Measurements from ENCODE around the gene CCDC92B. TPM values are rescaled to one million over a fixed set of nuclear protein-coding genes. Genes with fewer than 3 reads are reported as not detected.

The CCDC92B gene
- total RNA-seq, 4 donors from 2014 or later, result 0.15 to 0.57 (median 0.35) TPM; not detected in 1

DNA sequence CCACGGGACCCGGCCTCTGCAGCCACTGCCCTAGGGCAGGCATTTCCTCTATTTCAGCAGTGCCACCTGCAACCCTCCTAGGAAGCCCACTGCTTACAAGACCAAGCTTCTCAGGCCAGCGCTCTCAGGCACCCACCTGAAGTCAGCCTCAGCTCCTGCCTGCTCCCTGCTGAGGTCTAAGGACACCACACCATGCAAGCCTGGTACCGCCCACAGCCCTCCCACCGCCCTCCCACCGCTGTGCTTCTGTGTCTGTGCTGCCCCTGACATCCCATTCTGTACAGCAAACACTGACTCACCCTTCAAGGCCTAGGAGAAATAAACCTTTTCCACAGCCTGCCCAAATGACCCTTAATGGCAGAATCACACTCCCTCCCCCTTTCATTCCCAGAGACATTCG lies 44.2 kb downstream of the CCDC92B start:
- Histone ChIP-seq H3K4me3 (no peak overlapping the region), H3K4me1 (peaks cover 34 to 59% (median 36%) of the 10 kb centered on the region in 3 donors), H3K27me3 (no peaks in the 10 kb centered on the region), H3K36me3 (peaks cover 29 to 61% (median 33%) of the 10 kb centered on the region in 3 donors), H3K27ac (no peak overlapping the region), H3K9me3 (no peaks in the 10 kb centered on the region)
- 59 to 86% methylated on average over 4 to 7 of the region's 7 CpGs for WGBS, 2 donors
- no peak for DNase-seq
- TF ChIP-seq, protein P1, sequence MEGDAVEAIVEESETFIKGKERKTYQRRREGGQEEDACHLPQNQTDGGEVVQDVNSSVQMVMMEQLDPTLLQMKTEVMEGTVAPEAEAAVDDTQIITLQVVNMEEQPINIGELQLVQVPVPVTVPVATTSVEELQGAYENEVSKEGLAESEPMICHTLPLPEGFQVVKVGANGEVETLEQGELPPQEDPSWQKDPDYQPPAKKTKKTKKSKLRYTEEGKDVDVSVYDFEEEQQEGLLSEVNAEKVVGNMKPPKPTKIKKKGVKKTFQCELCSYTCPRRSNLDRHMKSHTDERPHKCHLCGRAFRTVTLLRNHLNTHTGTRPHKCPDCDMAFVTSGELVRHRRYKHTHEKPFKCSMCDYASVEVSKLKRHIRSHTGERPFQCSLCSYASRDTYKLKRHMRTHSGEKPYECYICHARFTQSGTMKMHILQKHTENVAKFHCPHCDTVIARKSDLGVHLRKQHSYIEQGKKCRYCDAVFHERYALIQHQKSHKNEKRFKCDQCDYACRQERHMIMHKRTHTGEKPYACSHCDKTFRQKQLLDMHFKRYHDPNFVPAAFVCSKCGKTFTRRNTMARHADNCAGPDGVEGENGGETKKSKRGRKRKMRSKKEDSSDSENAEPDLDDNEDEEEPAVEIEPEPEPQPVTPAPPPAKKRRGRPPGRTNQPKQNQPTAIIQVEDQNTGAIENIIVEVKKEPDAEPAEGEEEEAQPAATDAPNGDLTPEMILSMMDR (IDR thresholded peaks at IDR 0.05), result no peak
- TF ChIP-seq POLR2A (IDR thresholded peaks at IDR 0.05), result no peak
- intact Hi-C loops (cut with DNase I), result no loop called here

DNA sequence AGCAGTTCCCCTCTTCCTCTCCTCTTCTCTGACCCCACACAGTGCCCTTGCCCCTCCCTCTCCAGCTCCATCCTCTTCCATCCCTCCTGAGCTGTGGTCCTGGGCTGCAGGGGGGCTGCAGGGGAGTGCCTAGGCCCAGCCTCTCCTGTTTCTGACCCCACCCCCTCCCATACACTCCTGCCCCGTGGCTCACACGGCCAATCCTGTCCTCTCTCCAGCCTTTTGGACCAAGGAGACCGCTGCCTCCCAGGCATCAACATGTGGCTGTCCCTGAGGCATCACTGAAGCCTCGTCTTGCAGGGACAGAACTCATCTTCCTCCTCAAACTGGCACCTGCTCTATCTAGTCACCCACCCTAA lies 44.6 kb downstream of the CCDC92B start:
- intact Hi-C loops (cut with DNase I), result no loop called here
- no peak for DNase-seq

DNA sequence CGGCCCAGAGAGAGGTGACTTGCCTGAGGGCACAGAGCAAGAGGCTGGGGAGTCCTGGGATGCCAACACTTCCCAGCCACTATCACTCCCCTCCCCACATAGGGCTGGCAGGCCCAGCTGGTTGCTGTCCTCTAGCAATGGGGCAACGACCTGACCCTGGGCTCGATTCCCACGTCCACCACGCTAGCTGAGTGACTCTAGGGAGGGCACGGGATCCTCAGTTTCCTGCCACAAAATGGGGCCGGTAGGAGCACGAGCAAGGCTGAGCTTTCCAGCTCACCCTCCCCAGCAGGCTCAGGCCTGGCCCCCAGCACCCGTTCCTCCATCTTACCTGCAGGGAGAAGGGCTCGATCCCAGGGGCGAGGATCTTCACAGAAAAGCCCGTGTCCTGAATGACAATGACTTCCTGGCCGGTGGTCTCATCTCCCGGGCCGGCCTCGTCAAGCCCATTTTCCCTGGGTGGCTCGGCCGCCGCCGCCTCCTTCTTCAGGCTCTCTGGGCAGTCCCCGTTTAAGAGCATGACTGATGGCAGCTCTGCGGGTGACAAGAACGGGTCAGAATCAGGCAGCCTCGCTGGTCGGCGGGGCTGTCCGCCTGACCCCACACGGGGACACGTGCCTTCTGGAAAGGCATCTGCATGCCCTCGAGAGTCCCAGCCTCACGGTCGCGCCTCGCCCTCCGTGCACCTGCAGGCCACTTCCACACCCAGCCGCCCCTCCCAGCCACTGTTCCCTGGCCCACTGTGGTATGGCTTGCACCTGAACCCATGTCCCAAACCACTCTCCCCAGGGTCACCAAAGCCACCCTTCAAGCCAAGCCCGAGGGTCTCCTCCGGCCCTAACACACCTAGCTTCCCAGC lies 45.2 kb downstream of the CCDC92B start:
- Histone ChIP-seq H3K4me1 (peaks cover 24 to 49% (median 27%) of the 10 kb centered on the region in 3 donors), H3K9me3 (no peaks in the 10 kb centered on the region), H3K27ac (no peak overlapping the region), H3K27me3 (no peaks in the 10 kb centered on the region), H3K36me3 (peaks cover 34 to 71% (median 37%) of the 10 kb centered on the region in 3 donors), H3K4me3 (no peak overlapping the region)
- WGBS, 2 donors, result 79 to 90% methylated on average over 19 to 25 of the region's 38 CpGs
- intact Hi-C loops (cut with DNase I), result no loop called here
- no peak for DNase-seq
- no peak for TF ChIP-seq POLR2A (IDR thresholded peaks at IDR 0.05)
- TF ChIP-seq, protein P1 (IDR thresholded peaks at IDR 0.05), result no peak

More for the DNA sequence above, 44.6 kb downstream of the CCDC92B start:
- peaks cover 30 to 55% (median 32%) of the 10 kb centered on the region in 3 donors for H3K4me1 ChIP-seq
- no peak overlapping the region for H3K4me3 ChIP-seq
- H3K27ac ChIP-seq, result no peak overlapping the region
- H3K36me3 ChIP-seq, result peaks cover 33 to 65% (median 37%) of the 10 kb centered on the region in 3 donors
- H3K27me3 ChIP-seq, result no peaks in the 10 kb centered on the region
- no peaks in the 10 kb centered on the region for H3K9me3 ChIP-seq
- WGBS, 2 donors, result 57 to 72% methylated on average over 2 to 4 of the region's 4 CpGs
- no peak for TF ChIP-seq POLR2A (IDR thresholded peaks at IDR 0.05)
- TF ChIP-seq, protein P1 (IDR thresholded peaks at IDR 0.05), result no peak

DNA sequence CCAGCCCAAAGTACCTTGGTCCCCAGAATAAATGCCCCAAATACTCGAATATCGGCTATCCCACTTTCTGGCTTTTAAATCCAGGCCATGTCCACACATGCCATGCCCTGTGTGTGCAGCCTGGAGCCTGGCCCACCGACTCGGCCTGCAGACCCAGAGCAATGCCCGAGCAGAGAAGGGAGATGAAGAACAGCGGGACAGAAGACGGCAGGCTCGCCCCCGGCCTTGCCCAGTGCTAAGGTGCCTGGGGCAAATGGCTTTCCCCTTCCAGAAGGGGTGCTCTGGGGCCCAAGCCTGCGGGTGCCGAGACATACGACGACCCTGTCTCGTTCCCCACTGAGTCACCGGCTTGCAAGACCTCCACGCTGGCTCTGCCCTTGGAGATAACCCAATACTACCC lies 45.8 kb downstream of the CCDC92B start:
- TF ChIP-seq, protein P1 (IDR thresholded peaks at IDR 0.05), result no peak
- TF ChIP-seq POLR2A (IDR thresholded peaks at IDR 0.05), result no peak
- WGBS, 2 donors, result 76 to 86% methylated on average over 2 to 3 of the region's 16 CpGs
- peaks cover 17 to 42% (median 20%) of the 10 kb centered on the region in 3 donors for H3K4me1 ChIP-seq
- peaks cover 34 to 77% (median 38%) of the 10 kb centered on the region in 3 donors for H3K36me3 ChIP-seq
- intact Hi-C loops (cut with DNase I), result no loop called here
- DNase-seq, result no peak
- H3K27me3 ChIP-seq, result no peaks in the 10 kb centered on the region
- H3K27ac ChIP-seq, result no peak overlapping the region
- no peak overlapping the region for H3K4me3 ChIP-seq
- H3K9me3 ChIP-seq, result no peaks in the 10 kb centered on the region

DNA sequence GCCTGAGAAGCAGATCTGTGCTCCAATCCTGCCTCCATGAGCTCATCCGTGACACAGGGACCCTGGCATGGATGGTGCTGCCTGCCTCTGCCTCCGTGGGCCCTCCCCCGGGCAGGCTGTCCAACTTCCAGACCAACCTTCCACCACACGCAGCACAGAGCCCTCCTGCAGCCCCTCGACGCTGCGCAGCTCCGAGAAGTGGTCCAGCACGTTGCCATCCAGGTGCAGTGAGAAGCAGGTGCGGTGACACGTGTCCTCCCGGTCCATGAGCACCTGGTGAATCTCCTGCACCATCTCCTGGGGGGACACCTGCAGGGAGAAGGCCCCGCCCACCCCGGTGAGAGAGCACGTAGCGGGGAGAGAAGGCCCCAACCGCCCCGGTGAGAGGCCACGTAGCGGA lies 46.3 kb downstream of the CCDC92B start:
- DNase-seq, result no peak
- TF ChIP-seq POLR2A (IDR thresholded peaks at IDR 0.05), result no peak
- TF ChIP-seq, protein P1 (IDR thresholded peaks at IDR 0.05), result no peak
- no peak overlapping the region for H3K27ac ChIP-seq
- no peaks in the 10 kb centered on the region for H3K9me3 ChIP-seq
- H3K27me3 ChIP-seq, result no peaks in the 10 kb centered on the region
- peaks cover 34 to 82% (median 42%) of the 10 kb centered on the region in 3 donors for H3K36me3 ChIP-seq
- WGBS, 2 donors, result 90% methylated on average over 3 of the region's 20 CpGs; no CpG with 5 or more reads in 1 of the 2 donors
- intact Hi-C loops (cut with DNase I), result no loop called here
- peaks cover 13 to 38% (median 16%) of the 10 kb centered on the region in 3 donors for H3K4me1 ChIP-seq
- no peak overlapping the region for H3K4me3 ChIP-seq

Measured in esophagus squamous epithelium (tissue), 5 donors.